HFF-Myc (cell line): ENCODE data around the gene SERTM1.

Experiments
- DNase-seq: peaks from one replicate; pipeline ENCODE4 v3.0.0-alpha.2; 2011; ENCODE audit warnings: low read depth; ENCODE audit errors: extremely low read depth
- H3K4me3 ChIP-seq: replicated peaks from 2 replicates; pipeline ENCODE4 v1.5.1; 2011; ENCODE audit warnings: low read depth, mild to moderate bottlenecking, control low read depth, low read length
- CTCF ChIP-seq: IDR thresholded peaks from 2 replicates; pipeline ENCODE4 v1.5.1; 2012; ENCODE audit warnings: mild to moderate bottlenecking, low read depth, low read length, control low read depth; ENCODE audit errors: missing control alignments

The SERTM1 gene

DNA sequence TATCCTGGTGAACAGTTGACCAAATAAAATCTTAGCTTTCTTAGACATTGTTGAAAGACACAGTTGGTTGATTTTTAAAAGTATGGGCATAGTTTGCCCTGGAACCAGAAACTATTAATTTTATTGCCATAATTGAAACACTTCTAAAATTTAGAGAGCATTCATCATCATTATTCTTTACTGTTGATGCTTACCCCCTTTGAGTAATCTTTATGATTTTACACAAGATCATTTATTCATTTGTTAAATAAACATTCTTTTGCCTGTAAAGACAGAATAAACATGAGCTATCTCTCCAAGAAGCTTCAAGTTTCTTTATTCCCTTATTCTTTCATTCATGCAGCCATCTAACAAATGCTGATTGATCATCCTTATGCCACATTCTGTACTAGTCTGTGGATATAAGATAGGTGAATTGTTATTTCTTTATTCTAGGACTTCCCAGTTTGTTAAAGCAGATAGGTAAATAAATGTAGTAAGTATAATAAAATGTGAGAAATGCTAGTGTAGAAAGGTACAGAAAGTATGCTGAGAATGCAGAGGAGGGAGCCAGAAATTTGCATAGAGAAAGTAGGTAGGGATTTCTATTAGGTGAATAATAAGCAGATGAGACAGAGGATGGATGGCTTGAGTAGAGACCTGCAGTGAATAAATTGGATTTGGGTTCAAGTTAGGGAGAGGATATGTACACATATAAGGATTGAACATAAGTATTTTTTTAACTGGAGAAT is 8.2 kb downstream of the SERTM1 start:
- no peak for DNase-seq
- no peak overlapping the region for H3K4me3 ChIP-seq
- no peak for TF ChIP-seq CTCF

DNA sequence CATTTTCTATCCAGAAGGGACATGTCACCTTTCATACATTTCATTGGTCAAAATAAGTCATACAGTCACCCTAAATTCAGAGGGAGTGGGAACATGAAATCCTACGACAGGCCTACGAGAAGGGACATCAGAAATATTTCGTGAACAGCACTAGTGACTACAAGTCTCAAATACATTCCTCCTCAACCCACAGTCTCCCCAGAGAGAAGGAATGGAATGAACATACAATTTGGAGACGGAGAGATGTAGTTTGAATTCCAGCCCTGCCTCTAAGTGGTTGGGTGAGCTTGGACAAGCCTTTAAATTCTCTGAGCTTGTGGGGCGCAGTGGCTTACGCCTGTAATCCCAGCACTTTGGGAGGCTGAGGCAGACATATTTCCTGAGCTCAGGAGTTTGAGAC is 9.9 kb downstream of the SERTM1 start:
- H3K4me3 ChIP-seq: no peak overlapping the region
- no peak for TF ChIP-seq CTCF
- no peak for DNase-seq

DNA sequence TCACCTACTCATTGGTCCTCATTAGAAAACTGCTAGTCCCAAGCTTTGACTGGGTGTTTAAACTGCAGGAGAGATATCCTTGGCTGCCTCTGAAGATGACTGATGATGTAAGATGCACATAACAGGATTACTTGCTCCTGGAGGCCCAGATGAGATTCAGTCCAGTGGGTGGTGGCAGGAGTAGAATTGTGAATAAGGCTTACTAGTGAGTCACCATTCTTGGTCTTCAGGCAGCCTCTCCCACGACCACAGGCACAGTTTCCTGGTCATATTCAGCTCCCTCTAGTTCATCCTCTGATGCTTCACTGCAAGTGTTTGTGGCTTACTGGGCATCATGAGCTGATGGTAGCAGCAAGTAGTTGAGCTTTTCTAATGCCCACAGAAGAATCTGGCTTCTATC is 12.1 kb downstream of the SERTM1 start:
- H3K4me3 ChIP-seq: no peak overlapping the region
- no peak for TF ChIP-seq CTCF
- DNase-seq: no peak

GRCh38 chr13:36696410-36697010 is 22.7 kb downstream of the SERTM1 start:
- no peak for TF ChIP-seq CTCF
- no peak for DNase-seq
- no peak overlapping the region for H3K4me3 ChIP-seq

DNA sequence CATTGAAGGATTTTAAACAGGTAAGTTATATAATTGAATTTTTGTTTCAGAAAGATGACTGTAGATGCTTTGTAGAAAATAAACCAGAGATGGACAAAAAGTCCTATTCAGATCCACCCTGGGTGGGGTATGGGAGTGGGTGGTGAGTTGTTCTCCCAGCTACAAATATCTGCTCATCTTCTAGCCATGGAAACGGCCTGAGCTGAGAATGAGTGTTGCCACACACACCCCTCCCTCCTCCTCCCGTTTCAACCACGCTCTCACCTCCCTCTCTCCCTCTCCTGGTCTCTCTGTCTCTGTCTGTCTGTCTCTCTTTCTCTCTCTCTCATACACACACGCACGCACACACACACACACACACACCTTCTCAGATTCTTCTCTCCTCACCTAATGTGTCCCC is 26.4 kb downstream of the SERTM1 start:
- no peak overlapping the region for H3K4me3 ChIP-seq
- TF ChIP-seq CTCF: no peak
- no peak for DNase-seq

GRCh38 chr13:36706755-36707154 is 32.9 kb downstream of the SERTM1 start:
- H3K4me3 ChIP-seq: no peak overlapping the region
- no peak for TF ChIP-seq CTCF
- DNase-seq: no peak
